HepG2 (cell line): ENCODE measurements around the gene ZNF593OS. TPM values are rescaled to one million over a fixed set of nuclear protein-coding genes. Genes with fewer than 3 reads are reported as not detected.

Source experiments
- ARHGAP35 ChIP-seq: sonication (generic); formaldehyde crosslinking; IDR thresholded peaks from 2 replicates; pipeline ENCODE4 v1.9.0; 2022; ENCODE audit warnings: mild to moderate bottlenecking, inconsistent platforms, moderate library complexity, missing genetic modification reagents, borderline replicate concordance
- BCLAF1 ChIP-seq: fragments of 450-650 bp; IDR thresholded peaks from 2 replicates; pipeline ENCODE4 v1.6.1; 2017; ENCODE audit warnings: mild to moderate bottlenecking
- HNF4G ChIP-seq, 2 experiments: sonication (generic) in 1 of 2; formaldehyde crosslinking in 1 of 2; IDR thresholded peaks; 2 replicates each; pipeline versions ENCODE4 v1.4.0 to v1.6.1; 2011 to 2020; ENCODE audit warnings: borderline replicate concordance in 2 of 2, low read depth in 2 of 2, mild to moderate bottlenecking in 2 of 2, low read length in 1 of 2, missing genetic modification reagents in 1 of 2, moderate library complexity in 1 of 2
- NFE2L1 ChIP-seq: sonication (generic); formaldehyde crosslinking; IDR thresholded peaks from 2 replicates; pipeline ENCODE4 v1.4.0; 2020; ENCODE audit warnings: missing genetic modification reagents, mild to moderate bottlenecking, borderline replicate concordance
- NFYC ChIP-seq: IDR thresholded peaks from 2 replicates; pipeline ENCODE4 v1.6.1; 2016; ENCODE audit warnings: missing genetic modification reagents, missing compliant biosample characterization
- SAFB2 ChIP-seq: sonication (generic); formaldehyde crosslinking; IDR thresholded peaks from 2 replicates; pipeline ENCODE4 v1.5.1; 2020; ENCODE audit warnings: missing genetic modification reagents, low read depth, mild to moderate bottlenecking, borderline replicate concordance
- U2AF2 ChIP-seq: fragments of 200-400 bp; formaldehyde crosslinking; IDR thresholded peaks from 2 replicates; pipeline ENCODE4 v1.6.1; 2017; ENCODE audit warnings: low read depth, mild to moderate bottlenecking, low read length
- ZNF207 ChIP-seq: fragments of 450-650 bp; IDR thresholded peaks from 2 replicates; pipeline ENCODE4 v1.6.1; 2016; ENCODE audit warnings: antibody characterized with exemption, borderline replicate concordance
- ZNF276 ChIP-seq: sonication (generic); formaldehyde crosslinking; IDR thresholded peaks from 2 replicates; pipeline ENCODE4 v1.4.0; 2020; ENCODE audit warnings: mild to moderate bottlenecking, low read depth, missing genetic modification reagents
- ZNF670 ChIP-seq: sonication (generic); formaldehyde crosslinking; IDR thresholded peaks from 2 replicates; pipeline ENCODE4 v1.8.0; 2022; ENCODE audit warnings: mild to moderate bottlenecking, missing genetic modification reagents, borderline replicate concordance
- ZNF724P ChIP-seq: sonication (generic); formaldehyde crosslinking; IDR thresholded peaks from 2 replicates; pipeline ENCODE4 v1.8.0; 2022; ENCODE audit warnings: missing genetic modification reagents, borderline replicate concordance
- ZNF746 ChIP-seq: sonication (generic); formaldehyde crosslinking; IDR thresholded peaks from 2 replicates; pipeline ENCODE4 v1.8.0; 2022; ENCODE audit warnings: mild to moderate bottlenecking, missing genetic modification reagents
- ZSCAN20 ChIP-seq: sonication (generic); formaldehyde crosslinking; IDR thresholded peaks from 2 replicates; pipeline ENCODE4 v1.4.0; 2020; ENCODE audit warnings: missing genetic modification reagents, mild to moderate bottlenecking, borderline replicate concordance
- polyA plus RNA-seq, 8 experiments: library from polyadenylated mRNA; depleted of rRNA in 3 of 8; stranded (reverse) in 7 of 8; unstranded in 1 of 8; fragments of >200 nt; fragmentation: Illumina TruSeq in 4 of 8; extraction: Trizol in 4 of 8; gene quantifications; 2 replicates each; pipeline versions ENCODE4 v1.2.1 to v1.2.3, GENCODE V29; 2011 to 2016; ENCODE audit warnings: low read depth in 4 of 8, missing spikeins in 1 of 8, mixed read lengths in 1 of 8; ENCODE audit not compliant: insufficient read depth in 1 of 8
- total RNA-seq, 5 experiments: library from RNA; depleted of rRNA; stranded (reverse); fragments of >200 nt; fragmentation: Illumina TruSeq; extraction: Trizol; gene quantifications; 2 replicates each; pipeline ENCODE4 v1.2.3, GENCODE V29; 2016; ENCODE audit warnings: low read depth in 1 of 5
- TF ChIP-seq, protein P1 (sequence below): sonication (generic); formaldehyde crosslinking; IDR thresholded peaks from 2 replicates; pipeline ENCODE4 v1.8.0; 2023; ENCODE audit warnings: mild to moderate bottlenecking, missing genetic modification reagents
- TF ChIP-seq, protein P2 (sequence below): sonication (generic); formaldehyde crosslinking; IDR thresholded peaks from 2 replicates; pipeline ENCODE4 v1.5.0; 2020; ENCODE audit warnings: missing genetic modification reagents
- TF ChIP-seq, protein P3 (sequence below): sonication (generic); formaldehyde crosslinking; IDR thresholded peaks from 2 replicates; pipeline ENCODE4 v1.8.1; 2023; ENCODE audit warnings: mild to moderate bottlenecking, inconsistent platforms, moderate library complexity, missing genetic modification reagents, borderline replicate concordance
- TF ChIP-seq, protein P4 (sequence below): sonication (generic); formaldehyde crosslinking; IDR thresholded peaks from 2 replicates; pipeline ENCODE4 v1.4.0; 2020; ENCODE audit warnings: mild to moderate bottlenecking, missing genetic modification reagents

The ZNF593OS gene
- total and polyA plus RNA-seq, 2 of the 13 experiments (the other 11 are each of a cell fraction or from before 2014, with no cell fraction given) = not detected

DNA sequence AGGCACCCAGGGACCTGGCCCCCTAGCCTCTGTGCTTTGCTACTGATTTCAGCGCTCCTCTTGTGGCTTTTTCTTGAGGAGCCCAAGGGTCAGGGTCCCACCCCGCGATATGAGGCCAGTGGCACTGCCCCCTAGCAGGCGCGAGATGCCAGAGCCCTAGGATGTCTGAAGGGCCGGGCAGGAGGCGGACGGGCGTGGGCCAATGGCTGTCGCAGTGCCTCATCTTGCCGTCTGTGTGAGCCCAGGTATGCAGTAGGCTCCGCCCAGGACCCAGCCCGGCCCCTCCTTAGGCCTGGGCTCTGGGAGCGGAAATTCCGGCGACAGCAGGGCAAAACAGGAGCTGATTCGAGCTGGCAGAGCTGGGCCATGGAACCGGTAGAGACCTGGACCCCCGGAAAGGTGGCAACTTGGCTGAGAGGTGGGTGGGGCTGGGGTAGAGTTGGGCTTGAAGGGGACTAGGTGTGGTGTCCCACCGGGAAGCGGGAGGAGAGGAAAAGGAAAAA is 5.6 kb upstream of the ZNF593OS start, which contains the start of gene CNKSR1 (continued):
- TF ChIP-seq, protein P1, sequence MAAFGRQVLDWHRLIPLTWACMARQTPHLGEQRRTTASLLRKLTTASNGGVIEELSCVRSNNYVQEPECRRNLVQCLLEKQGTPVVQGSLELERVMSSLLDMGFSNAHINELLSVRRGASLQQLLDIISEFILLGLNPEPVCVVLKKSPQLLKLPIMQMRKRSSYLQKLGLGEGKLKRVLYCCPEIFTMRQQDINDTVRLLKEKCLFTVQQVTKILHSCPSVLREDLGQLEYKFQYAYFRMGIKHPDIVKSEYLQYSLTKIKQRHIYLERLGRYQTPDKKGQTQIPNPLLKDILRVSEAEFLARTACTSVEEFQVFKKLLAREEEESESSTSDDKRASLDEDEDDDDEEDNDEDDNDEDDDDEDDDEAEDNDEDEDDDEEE (CRISPR knock-in tag) = no peak
- no peak for TF ChIP-seq U2AF2
- no peak for TF ChIP-seq SAFB2
- no peak for TF ChIP-seq ZNF207
- TF ChIP-seq, protein P2, sequence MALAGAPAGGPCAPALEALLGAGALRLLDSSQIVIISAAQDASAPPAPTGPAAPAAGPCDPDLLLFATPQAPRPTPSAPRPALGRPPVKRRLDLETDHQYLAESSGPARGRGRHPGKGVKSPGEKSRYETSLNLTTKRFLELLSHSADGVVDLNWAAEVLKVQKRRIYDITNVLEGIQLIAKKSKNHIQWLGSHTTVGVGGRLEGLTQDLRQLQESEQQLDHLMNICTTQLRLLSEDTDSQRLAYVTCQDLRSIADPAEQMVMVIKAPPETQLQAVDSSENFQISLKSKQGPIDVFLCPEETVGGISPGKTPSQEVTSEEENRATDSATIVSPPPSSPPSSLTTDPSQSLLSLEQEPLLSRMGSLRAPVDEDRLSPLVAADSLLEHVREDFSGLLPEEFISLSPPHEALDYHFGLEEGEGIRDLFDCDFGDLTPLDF = no peak
- no peak for TF ChIP-seq ZSCAN20
- TF ChIP-seq, protein P3, sequence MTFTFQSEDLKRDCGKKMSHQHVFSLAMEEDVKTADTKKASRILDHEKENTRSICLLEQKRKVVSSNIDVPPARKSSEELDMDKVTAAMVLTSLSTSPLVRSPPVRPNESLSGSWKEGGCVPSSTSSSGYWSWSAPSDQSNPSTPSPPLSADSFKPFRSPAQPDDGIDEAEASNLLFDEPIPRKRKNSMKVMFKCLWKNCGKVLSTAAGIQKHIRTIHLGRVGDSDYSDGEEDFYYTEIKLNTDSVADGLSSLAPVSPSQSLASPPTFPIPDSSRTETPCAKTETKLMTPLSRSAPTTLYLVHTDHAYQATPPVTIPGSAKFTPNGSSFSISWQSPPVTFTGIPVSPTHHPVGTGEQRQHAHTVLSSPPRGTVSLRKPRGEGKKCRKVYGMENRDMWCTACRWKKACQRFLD = no peak
- no peak for TF ChIP-seq ZNF724P (CRISPR knock-in tag)
- TF ChIP-seq, protein P4, sequence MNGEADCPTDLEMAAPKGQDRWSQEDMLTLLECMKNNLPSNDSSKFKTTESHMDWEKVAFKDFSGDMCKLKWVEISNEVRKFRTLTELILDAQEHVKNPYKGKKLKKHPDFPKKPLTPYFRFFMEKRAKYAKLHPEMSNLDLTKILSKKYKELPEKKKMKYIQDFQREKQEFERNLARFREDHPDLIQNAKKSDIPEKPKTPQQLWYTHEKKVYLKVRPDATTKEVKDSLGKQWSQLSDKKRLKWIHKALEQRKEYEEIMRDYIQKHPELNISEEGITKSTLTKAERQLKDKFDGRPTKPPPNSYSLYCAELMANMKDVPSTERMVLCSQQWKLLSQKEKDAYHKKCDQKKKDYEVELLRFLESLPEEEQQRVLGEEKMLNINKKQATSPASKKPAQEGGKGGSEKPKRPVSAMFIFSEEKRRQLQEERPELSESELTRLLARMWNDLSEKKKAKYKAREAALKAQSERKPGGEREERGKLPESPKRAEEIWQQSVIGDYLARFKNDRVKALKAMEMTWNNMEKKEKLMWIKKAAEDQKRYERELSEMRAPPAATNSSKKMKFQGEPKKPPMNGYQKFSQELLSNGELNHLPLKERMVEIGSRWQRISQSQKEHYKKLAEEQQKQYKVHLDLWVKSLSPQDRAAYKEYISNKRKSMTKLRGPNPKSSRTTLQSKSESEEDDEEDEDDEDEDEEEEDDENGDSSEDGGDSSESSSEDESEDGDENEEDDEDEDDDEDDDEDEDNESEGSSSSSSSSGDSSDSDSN (CRISPR knock-in tag) = peak; percentile 34; the same call in 1 of the 2 replicates
- 0 out of 2 replicates have a peak, but pooled peaks have one; percentile 55 for TF ChIP-seq ZNF670 (CRISPR knock-in tag)
- no peak for TF ChIP-seq NFE2L1 (CRISPR knock-in tag)
- no peak for TF ChIP-seq ARHGAP35
- no peak for TF ChIP-seq ZNF276 (CRISPR knock-in tag)
- TF ChIP-seq BCLAF1 = no peak
- no peak for TF ChIP-seq HNF4G (IDR thresholded peaks at IDR 0.05; ENCODE audit: borderline replicate concordance, low read depth, low read length)
- no peak for TF ChIP-seq HNF4G (CRISPR knock-in tag; IDR thresholded peaks at IDR 0.05; ENCODE audit: borderline replicate concordance, low read depth)
- no peak for TF ChIP-seq NFYC
- no peak for TF ChIP-seq ZNF746
